Measurements from ENCODE around the gene RBL1.
"Not testable (repeated sequence)": the region's sequence is repeated elsewhere in the genome, so short reads cannot be mapped to it uniquely, and the experiment has no call there.

RBL1 gene

DNA sequence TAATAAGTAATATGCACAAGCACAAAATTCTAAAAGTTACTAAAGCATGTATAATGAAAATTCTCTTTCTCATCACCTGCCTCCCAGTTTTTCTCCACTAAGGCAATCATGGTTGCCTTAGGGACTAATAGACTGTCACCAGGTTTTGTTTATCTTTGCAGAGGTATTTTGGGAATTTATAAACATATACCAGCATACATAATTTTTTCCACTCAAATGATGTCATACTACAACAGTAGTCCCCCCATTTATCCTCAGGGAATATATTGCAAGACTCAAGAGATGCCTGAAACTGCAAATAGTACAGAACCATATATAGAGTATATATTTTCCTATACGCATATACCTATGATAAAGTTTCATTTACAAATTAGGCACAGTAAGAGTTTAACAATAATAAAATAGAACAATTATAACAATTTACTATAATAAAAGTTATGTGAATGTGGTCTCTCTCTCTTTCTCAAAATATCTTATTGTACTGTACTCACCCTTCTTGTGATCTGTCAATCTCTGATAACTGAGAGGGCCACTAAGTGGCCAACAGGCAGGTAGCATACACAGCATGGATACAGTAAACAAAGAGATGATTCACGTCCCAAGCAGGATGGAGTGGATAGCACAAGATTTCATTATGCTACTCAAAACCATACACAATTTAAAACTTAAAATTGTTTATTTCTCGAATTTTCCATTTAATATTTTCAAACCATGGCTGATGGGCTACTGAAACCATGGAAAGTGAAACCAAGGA lies 19.7 kb downstream of the RBL1 start:
- no peak for DNase-seq

DNA sequence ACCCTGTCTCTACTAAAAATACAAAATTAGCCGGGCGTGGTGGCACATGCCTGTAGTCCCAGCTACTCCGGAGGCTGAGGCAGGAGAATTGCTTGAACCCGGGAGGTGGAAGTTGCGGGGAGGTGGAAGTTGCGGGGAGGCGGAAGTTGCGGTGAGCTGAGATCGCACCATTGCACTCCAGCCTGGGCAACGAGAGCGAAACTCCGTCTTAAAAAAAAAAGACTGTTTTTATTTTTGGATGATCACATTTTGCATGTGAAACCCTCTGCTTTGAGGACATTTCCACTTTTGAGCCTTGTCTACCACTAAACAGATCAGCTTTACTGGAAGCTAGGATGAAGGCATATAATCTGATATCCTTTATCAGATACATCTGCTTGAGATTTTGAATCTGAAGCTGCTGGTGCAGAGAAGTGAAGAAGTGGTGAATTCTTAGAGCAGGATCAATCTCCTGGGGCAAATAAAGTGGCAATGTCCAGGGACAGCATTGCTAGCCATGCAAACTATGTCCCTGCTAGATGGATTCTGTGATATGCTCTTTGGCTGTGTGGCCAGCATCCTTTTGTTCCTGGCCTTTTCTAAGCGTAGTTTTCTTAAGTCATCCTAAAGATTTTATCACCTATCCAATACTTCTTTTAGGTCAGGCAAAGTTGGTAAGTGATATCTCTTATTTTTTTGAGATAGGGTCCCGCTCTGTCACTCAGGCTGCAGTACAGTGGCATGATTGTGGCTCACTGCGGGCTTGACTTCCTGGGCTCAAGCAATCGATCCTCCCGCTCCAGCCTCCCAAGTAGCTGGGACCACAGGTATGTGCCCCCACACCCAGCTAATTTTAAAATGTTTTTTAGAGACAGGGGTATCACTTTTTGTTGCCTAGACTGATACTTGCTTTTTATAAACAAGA lies 23.3 kb downstream of the RBL1 start:
- no peak for DNase-seq

DNA sequence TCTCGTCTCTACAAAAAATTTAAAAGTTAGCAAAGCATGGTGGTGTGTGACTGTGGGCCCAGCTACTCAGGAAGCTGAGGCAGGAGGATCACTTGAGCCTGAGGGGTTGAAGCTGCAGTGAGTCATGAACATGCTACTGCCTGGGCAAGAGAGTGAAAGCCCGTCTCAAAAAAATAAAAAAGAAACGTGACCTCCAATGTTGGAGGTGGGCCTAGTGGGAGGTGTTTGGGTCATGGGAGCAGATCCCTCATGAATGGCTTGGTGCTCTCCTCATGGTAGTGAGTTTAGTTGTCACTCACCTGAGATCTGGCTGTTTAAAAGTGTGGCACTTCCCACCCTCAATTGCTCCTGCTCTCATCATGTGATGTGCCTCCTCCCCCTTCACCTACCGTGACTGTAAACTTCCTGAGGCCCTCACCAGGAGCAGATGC lies 24.3 kb downstream of the RBL1 start:
- no peak for DNase-seq

DNA sequence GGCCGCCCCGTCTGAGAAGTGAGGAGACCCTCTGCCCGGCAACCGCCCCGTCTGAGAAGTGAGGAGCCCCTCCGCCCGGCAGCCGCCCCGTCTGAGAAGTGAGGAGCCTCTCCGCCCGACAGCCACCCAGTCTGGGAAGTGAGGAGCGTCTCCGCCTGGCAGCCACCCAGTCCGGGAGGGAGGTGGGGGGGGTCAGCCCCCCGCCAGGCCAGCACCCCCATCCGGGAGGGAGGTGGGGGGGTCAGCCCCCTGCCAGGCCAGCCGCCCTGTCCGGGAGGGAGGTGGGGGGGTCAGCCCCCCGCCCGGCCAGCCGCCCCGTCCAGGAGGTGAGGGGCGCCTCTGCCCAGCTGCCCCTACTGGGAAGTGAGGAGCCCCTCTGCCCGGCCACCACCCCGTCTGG lies 26.2 kb downstream of the RBL1 start:
- DNase-seq, result not testable (repeated sequence)

DNA sequence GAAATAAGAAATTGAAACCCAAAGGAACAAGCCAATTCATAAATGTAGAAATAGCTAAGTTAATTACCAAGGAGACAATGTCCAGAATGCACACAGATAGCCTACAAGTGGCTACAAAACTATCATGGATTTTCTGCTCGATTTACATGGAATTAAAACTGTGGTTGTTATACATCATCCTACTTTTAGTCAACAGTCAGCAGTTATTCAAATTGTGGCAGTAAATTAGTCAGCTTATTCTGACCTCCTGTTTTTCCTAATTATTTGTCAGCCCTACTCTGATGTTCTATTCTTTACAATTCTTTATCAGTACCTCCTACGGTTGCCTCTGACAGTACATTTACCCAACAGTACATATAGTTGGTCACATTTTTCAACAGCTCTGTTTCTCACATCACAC lies 29.6 kb downstream of the RBL1 start:
- no peak for DNase-seq

DNA sequence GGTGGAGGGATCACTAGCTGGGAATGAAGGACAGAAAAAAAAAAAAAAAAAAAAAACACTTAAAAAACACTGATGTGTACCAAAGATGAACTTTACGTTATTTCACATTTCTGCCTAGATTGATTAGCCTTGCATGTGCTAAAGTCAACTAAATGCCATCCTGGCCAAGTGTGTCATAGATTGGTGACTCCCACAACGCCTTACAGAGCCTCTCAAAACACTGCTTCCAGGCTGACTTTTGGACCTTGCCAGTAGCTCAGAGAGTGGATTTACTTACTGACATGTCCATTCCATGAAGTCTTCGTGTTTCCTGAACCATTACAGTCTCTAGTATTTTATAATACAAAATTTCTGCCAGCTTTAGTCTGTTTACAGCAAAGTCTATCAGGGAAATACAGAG lies 40.5 kb downstream of the RBL1 start:
- no peak for DNase-seq

DNA sequence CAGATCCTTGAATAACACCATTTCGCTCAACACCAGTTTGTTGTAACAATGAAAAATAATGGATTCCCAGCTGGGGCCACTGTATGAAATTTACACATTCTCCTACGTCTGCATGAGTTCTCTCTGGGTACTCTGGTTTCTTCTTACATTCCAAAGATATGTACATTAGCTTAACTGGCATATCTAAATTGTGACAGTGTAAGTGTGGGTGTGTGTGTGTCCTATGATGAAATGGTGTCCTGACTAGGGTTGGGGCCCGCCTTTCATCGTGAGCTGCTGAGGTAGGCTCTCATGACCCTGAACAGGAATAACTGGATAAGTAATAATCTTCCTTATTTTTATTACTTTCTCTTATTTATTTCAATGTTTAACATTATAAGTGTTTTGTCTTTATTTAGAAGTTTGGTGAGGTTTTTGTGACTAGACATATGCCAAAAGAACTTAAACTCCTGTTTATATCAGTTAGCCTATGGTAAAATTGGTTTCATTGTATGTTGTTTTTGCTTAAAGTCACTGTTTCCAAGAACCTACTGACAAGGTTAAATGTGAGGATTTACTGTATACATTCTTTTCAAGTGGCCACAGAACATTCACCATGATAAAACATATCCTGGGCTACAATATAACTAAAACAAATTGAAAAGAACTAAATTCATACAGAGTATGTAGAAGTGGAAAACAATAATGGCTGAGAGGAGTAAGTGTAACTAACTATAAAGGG lies 42.4 kb downstream of the RBL1 start:
- DNase-seq, result no peak

DNA sequence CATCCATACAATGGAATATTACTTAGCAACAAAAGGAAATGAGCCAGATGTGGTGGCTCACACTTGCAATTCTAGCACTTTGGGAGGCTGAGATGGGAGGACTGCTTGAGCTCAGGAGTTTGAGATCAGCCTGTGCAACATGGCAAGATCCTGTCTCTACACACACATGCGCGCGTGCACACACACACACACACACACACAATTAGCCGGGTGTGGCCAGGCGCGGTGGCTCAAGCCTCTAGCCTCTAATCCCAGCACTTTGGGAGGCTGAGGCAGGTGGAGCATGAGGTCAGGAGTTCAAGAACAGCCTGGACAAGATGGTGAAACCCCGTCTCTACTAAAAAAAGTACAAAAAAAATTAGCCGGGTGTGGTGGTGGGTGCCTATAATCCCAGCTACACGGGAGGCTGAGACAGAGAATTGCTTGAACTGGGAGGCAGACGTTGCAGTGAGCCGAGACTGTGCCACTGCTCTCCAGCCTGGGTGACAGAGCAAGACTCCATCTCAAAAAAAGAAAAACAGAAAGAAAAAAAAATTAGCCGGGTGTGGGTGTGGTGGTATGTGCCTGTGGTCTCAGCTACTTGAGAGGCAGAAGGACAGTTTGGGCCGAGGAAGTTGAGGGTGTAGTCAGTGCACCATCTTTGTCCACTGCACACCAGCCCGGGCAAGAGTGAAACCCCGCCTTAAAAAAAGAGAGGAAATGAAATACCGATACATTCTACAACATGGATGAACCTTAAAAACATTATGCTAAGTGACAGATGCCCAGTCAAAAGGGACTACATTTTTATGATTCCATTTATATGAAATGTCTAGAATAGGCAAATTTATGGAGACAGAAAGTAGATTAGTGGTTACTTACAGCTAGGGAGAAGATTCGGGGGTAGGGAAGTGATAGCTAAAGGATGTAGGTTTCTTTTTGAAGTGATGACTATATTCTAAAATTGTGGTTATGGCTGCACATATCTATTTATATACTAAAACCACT lies 52.5 kb downstream of the RBL1 start:
- no peak for DNase-seq

DNA sequence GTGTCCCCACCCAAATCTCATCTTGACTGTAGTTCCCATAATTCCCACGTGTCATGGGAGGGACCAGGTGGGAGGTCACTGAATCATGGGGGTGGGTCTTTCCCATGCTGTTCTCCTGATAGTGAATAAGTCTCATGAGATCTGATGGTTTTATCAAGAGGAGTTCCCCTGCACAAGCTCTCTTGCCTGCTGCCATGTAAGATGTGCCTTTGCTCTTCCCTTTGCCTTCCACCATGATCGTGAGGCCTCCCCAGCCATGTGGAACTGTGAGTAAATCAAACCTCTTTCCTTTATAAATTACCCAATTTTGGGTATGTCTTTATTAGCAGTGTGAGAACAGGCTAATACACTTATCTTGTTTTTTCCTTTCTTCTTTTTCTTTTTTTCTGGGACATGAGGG lies 56.4 kb downstream of the RBL1 start:
- DNase-seq, result not testable (repeated sequence)

DNA sequence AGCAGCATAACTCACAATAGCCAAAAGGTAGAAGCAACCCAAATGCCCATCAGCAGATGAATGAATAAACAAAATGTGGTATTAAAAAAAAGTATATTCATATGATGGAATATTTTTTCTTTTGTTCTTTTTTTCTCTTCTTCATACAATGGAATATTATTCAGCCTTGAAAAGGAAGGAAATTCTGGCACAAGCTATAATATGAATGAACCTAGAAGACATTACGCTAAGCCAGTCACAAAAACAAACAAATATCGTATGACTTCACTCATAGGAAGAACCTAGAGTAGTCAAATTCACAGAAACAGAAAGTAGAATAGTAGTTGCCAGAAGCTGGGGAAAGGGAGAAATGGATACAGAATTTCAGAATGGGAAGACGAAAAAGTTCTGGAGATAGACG lies 63.7 kb downstream of the RBL1 start:
- no peak for DNase-seq

DNA sequence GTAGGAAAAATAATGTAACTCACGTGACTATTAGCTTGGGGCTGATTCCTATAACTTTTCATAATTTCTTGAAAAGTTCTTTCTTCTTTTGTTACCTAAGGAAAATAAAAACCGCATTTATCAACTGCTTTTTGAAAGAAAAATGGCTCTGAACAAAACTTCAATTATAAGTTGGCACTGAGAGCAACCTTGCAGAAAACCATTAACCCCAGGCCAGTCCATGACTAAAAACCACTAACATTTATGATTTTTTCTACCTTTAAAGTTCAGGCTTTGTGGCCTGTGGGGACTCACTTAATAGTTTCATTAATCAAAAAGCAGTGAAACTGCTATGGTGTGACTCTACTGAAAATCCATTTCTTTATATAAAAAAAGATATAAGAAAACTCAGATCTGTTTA lies 75.2 kb downstream of the RBL1 start:
- DNase-seq, result no peak

DNA sequence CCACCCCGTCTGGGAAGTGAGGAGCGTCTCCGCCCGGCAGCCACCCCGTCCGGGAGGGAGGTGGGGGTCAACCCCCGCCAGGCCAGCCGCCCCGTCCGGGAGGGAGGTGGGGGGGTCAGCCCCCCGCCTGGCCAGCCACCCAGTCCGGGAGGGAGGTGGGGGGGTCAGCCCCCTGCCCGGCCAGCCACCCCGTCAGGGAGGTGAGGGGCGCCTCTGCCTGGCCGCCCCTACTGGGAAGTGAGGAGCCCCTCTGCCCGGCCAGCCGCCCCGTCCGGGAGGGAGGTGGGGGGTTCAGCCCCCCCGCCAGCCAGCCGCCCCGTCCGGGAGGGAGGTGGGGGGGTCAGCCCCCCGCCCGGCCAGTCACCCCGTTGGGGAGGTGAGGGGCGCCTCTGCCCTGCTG lies 83.2 kb downstream of the RBL1 start:
- not testable (repeated sequence) for DNase-seq

DNA sequence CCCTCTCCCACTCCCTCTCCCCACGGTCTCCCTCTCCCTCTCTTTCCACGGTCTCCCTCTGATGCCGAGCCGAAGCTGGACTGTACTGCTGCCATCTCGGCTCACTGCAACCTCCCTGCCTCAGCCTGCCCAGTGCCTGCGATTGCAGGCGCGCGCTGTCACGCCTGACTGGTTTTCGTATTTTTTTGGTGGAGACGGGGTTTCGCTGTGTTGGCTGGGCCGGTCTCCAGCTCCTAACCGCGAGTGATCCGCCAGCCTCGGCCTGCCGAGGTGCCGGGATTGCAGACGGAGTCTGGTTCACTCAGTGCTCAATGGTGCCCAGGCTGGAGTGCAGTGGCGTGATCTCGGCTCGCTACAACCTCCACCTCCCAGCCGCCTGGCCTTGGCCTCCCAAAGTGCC lies 83.9 kb downstream of the RBL1 start:
- DNase-seq, result not testable (repeated sequence)

DNA sequence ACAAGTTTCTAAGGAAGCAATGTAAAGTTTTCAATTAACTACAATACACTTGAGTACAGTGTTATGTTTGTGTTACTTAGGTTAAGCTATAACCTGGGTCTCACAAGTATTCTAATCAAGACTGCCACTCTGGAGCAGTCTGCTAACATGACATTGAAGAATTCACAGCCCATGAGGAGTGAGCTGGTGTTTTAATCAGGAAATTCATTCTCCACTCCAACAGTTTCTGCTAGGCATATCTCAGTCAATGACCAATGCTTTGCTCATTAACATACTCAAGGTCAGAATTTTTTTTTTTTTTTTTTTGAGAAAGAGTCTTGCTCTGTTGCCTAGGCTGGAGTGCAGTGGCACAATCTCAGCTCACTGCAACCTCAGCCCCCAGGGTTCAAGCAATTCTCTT lies 84.7 kb downstream of the RBL1 start:
- DNase-seq, result no peak

DNA sequence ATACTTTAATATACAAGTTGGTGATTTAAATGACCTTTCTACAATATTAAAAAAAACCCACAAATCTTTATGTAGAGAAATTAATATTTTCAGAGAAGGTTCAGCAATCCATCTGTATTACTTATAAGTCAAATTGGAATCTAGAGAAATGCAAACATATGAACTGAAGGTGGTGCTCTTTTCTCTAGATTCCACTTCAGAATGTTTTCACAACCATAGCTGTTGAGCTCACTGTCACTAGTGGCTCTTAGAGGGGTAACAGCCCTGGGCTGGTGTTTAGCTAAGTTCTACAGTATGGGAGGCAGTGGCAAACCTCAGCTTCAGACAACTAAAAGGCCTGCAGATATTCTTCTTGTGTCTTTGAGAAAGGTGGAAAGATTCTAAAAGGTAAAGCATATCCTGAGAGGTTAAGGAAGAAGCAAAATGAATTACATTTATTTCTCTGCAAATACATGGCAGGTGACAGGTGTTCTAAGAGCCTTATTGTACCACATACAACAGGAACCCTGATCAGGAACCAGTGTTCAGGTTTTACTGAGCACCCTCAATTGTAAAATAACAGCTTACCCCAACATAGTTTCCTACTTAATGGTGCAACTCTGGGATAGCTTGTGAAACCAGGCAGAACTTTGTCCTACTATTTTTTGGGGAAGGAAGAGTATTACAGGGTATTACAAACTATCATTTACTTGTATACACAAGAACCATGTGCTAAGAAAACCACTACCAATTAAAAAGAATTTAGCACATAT lies 87.7 kb downstream of the RBL1 start:
- no peak for DNase-seq

DNA sequence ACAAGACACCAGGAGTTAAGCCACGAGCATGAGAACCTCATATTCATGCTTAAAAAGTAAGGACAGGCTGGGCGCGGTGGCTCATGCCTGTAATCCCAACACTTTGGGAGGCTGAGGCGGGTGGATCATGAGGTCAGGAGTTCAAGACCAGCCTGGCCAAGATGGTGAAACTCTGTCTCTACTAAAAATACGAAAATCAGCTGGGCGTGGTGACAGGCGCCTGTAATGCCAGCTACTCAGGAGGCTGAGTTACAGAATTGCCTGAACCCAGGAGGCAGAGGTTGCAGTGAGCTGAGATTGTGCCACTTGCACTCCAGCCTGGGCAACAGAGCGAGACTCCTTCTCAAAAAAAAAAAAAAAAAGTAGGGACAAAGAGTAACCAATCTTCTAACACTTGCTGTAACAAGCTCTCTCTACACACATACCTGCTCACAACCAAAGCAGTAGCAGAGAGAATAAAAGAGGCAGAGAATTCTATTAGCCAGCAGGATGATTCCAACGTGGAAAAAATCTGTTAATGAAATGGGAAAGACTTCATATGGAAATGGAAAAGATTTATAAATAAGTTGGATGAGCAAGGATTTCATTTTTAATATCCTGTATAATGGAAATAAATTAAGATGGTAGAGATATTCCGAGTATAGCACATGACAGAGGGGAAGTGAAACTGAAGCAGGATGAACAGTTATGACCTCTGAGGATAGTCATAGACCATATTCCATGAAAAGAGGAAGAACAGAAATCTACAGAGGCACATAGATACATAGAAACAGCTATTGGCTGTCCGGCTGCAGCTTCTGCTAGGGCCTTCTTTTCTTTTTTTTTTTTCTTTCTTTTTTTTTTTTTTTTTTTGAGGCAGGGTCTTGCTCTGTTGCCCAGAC lies 90.5 kb downstream of the RBL1 start:
- peak; percentile 84 for DNase-seq

DNA sequence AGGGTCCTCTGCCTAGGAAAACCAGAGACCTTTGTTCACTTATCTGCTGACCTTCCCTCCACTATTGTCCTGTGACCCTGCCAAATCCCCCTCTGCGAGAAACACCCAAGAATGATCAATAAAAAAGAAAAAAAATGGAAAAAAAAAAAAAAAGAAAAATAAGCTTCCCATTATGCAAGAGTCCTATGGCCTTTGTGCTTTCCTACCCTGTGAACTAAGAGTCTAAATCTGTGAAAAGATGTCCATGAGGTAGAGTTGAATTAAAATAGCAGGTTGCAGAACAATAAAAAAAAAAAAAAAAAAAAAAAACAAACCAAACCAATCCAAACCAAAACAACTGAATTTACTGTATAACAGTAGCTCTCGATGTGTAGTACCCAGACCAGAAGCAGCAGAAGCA lies 94.2 kb downstream of the RBL1 start:
- DNase-seq, result not testable (repeated sequence)

DNA sequence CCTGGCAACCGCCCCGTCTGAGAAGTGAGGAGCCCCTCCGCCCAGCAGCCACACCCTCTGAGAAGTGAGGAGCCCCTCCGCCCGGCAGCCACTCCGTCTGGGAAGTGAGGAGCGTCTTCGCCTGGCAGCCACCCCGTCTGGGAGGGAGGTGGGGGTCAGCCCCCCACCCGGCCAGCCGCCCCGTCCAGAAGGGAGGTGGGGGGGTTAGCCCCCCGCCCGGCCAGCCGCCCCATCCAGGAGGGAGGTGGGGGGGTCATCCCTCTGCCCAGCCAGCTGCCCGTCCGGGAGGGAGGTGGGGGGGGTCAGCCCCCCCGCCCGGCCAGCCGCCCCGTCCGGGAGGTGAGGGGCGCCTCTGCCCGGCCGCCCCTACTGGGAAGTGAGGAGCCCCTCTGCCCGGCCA lies 95.6 kb downstream of the RBL1 start:
- DNase-seq, result not testable (repeated sequence)

DNA sequence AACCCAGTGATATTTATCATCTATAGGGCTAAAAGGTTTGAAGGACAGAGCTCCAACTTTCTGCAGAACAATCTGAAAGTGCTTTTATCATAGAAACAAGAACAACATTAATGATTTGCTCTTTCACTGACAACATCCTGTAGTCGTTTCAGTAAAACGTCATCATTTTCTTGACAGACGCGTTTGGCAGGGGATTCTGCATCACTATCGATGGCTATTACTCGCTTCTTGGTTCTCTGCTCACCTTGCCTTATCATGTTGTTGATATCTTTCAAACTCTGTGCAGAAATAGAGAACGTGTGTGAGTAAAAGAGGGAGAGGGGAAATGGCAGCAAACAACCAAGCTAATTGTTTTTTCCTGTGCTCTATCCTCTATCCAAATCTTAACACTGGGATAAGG lies 97.1 kb downstream of the RBL1 start:
- DNase-seq, result no peak

DNA sequence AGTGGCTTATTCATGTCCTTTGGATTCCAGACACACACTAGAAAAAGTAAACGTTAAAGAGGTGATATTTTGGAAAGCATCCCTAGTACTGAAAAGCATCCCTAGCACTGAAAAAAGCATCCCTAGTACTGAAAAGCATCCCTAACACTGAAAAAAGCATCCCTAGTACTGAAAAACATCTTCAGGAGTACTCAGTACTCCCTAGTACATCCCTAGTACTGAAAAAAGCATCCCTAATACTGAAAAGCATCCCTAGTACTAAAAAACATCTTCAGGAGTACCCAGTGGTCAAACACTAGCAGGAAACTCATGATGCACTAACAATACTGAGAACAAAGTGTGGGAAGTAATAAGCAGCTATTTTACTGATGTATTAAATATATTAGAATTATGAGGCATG lies 98.7 kb downstream of the RBL1 start:
- no peak for DNase-seq
